Activated naive CD4-positive, alpha-beta T cell treated with Interleukin-2 at 50 U/mL for 16 hours (primary cell): Measurements from ENCODE around the gene RNF43.

Source experiments
- DNase-seq: peaks from one replicate; pipeline ENCODE4 v3.0.0-alpha.2; 2020

RNF43 gene

DNA sequence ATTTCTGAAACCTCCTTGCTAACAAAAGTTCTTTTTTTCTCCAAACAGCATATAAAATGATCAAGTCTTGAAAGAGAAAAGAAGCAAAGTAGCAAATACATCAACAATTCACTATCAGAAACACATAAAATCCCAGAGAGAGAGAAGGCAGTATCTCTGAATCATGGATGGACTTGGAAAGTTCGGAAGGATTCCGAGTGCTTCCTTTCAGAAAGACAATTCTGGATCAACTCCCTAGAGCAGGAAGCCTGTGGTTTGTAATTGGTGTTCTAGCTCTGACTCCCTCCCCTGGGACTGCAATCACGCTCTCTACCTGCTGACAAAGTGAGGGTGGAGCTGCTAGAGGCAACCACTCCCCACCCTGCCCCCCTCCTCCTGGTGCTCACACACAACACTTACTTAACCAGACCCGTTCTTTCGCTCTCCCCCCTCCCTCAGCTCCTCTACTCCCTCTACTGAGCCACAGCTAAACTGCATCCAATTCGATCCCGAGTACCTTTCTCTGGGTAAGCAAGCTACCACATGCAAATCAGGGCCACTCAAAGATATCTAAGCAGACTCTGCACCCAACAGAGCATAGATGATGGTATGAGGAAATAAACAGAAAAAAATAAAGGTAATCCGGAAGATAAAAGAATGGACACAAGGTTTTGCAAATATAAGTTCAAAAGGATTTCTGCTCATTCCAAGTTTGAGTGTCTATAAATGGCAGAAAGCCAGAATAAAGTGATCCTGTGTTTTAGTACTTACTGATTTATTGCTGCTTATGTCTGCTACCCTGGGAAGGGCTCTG, at the start of gene RNF43:
TSS of gene RNF43 (minus strand) at position 235 of the 793 bp plus-strand sequence. CDS start 1,957 bp downstream, outside the sequence.
- peak; percentile 86 for DNase-seq

DNA sequence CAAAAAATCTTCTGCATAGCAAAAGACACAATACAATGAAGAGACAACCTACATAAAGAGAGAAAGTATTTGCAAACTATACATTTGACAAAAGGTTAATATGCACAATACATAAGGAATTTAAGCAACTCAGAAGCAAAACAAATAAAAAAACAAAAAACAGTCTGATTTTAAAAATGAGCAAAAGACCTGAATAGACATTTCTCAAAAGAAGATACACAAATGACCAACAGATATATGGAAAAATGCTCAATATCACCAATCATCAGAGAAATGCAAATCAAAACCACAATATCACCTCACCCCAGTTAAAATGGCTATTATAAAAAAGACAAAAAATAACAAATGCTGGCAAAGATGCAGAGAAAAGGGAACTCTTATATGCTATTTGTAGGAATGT, 38.2 kb upstream of the RNF43 start:
- DNase-seq: no peak

DNA sequence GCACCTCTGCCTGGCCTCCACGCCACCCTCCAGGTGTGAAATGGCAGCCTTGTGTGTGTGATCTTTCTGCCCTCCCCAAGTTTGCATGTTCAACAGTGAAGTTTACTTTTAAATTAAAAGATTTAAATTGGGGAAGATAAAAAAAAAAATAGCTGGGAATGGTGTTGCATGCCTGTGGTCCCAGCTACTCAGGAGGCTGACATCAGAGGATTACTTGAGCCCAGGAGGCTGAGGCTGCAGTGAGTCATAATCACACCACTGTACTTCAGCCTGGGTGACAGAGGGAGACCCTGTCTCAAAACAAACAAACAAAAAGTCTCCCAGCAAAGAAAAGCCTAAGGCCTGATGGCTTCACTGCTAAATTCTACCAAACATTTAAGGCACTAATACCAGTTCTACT, 35.4 kb upstream of the RNF43 start:
- DNase-seq: no peak

DNA sequence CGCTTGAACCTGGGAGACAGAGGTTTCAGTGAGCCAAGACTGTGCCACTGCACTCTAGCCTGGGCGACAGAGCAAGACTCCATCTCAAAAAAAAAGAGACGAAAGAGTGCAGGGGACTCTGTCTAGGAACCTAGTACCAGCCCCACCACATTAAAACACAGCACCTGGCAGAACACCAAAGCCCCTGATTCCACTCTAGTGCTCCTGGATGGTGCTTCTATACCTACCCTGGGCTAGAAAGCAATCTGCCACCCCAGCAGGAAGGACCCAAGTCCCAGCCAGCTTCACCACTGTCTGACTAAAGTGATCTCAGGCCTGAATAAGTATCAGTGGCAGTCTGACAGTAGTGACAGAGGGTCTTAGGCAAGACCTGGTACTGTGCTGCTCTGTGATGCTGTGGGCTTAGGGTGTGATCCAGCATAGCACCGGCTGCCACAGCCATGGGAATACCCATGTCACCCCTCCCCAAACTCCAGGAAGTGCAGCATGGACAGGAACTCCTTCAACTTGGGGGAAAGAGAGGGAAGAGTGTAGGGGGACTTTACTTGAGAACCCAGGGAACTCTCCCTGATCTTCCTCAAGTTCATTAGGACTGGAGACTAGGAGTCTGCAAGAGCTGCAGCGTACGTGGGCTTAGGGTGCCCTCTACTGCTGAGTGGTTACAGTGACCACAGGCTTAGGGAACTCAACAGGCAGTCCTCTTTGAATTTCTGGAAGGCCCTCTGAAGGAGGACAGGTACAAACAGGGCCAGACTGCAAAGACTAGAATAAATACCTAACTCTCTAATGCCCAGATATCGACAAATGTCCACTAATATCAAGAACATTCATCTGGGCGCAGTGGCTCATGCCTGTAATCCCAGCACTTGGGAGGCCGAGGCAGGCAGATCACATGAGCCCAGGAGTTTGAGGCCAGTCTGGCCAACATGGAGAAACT, 30.0 kb upstream of the RNF43 start:
- DNase-seq: peak; percentile 65

DNA sequence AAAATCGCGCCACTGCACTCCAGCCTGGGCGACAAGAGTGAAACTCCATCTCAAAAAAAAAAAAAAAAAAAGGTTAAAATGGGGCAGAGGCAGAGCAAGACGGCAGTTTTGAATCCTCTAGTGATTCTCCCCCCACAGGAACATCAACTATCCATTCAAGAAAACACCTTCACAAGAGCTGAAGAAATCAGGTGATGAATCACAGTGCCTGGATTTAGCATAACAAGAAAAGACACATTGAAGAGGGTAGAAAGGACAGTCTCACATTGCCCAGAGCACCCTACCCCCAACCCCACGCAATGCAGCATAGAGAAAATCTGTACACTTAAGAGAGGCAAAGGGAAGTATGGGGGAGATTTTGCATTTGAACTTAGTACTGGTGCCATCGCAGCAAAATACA, 28.8 kb upstream of the RNF43 start:
- DNase-seq: no peak

DNA sequence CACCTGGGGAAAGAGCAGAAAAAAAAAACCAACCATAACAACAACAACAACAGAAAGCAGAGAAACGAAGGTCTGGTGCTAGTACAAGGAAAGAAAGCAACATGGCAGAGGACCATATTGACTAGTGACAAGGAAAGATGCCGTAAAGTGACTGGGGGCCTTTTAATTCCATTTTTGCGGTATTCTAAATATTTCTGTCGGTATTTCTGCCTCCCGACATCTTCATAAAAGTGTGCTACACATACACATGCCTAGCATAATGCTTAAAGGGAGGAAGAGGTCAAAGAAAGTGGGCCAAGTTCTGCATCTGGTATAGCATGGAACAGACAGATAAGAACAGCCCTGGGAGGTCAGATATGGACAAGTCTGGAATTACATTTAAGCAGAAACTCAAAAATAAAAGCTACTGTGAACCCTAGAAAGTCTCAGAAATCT, 19.5 kb upstream of the RNF43 start:
- no peak for DNase-seq

DNA sequence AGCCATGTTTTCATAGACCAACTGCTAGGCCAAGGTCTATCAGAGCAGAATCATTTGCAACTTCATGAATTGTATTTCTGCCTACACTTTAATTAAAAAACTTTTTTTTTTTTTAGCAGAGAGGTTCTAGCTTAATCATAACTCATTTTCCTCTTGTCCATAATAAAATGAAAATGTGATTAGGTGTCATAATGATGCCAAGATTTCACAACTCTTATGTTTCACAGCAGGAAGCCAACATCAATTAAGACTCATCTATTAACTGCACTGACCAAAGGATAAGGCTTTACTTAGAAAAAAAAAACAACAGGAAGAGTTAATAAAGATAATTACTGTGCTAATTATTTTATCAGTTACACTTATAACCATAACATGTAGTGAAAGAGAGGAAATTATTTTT, 18.9 kb upstream of the RNF43 start:
- no peak for DNase-seq

DNA sequence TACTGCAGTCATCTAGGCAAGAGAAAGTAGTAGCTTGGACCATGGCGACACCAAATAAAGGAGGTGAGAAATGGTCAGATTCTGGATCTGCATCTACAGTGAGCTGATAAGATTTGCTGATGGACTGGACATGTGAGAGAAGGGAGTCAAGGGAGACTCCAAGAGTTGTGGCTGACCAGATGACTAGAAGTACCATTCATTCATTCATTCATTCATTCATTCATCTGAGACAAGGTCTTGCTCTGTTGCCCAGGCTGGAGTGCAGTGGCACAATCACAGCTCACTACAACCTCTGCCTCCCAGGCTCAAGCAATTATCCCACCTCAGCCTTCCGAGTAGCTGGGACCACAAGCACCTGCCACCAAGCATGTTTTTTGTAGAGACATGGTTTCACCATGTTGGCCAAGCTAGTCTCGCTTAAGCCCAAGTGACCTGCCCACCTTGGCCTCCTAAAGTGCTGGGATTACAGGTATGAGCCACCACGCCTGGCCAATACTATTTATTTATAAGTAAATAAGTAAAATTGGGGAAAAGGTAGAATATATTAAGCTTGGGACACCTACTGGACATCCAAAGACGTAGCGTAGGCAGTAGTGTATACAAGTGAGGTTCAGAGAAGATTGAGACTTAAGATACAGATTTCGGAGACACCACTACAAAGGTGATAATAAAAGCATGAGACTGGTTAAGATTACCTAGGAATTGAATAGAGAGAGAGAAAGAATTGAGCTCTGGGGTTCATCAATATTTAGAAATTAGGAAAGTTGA, 15.7 kb upstream of the RNF43 start:
- no peak for DNase-seq

DNA sequence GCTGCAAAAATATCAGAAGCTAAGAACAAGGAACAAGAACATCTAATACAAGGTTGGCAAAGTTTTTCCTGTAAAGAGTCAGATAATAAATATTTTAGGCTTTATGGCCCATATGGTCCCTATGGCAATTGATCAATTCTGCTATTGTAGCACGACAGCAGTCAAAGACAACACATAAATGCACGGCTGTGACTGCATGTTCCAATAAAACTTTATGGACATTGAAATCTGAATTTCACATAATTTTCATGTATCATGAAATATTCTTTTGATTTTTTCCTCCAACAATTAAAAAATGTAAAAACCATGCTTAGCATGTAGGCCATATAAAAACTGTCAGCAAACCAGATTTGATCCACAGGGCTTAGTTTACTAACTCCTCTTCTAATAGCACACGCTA, 10.5 kb upstream of the RNF43 start:
- DNase-seq: no peak

DNA sequence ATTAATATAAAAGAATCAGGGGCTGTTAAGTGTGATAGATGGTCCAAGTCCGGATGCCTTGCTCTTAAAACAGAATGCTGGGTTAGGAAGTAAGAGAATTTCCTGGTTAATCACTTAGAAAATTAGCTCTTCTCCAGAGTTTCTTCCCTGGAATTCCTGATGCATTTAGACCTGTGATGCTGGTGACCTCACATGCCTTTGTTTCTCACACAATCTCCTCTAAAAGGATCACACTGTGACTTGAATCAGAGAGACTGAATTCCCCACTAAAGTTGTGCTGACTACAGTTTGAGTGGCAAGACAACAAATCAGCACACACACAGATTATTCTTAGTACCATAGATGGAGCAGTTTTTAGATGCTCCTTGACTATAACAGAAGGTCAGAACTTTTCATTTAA, 4.4 kb upstream of the RNF43 start:
- no peak for DNase-seq

DNA sequence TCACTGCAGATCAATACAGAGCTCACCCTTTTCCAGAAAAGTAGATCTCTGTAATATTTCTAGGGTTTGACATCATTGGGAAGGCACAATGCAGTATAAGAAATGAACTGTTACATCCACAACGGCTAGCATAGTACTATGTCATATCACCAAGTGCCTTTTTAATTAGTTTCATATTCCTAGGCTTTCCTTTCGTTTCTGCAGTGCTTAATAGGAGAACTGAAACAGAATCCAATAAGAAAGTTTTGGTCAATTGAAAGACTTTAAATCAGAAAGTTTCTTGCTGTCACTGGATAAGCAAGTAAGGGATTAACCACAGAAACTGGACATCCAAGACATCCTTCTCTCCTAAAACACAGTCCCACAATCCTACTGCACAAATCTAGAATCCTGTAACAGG, 3.5 kb upstream of the RNF43 start:
- no peak for DNase-seq

DNA sequence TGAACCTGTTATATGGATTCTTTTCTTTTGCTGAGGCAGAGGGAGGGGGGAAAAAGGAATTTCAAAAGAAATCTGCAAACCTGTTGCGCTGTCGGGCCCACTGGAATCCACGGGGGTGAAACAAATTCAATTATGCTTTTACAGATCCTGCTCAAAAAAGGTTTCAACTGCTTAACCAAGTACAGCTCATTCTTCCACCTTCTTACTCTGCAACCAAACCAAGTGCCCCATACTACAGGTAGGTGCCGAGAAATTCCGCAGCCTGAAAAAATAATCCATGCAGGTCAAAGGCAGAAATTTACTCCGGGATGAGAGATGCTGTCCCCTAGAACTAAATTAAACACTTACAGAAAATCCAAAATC, 416 bp downstream of the RNF43 start:
- no peak for DNase-seq

DNA sequence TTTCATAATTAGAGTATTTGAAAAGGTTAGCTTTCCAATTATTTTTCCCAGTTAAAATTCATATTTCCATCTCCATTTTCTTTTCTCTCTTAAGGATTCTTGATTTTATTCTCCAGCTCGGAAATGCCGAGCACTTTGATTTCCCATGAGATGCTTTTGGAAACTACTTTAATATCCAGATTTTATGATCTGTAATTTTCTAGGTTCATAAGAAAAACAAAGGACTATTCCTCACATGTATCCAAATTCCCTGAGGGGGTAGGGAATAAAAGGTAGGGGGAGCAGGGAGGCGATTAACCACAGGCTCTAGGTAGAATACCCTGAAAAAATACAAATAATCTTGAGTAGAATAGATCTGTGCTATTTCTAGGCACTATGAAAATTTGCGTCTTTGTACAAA, 938 bp downstream of the RNF43 start:
- no peak for DNase-seq

DNA sequence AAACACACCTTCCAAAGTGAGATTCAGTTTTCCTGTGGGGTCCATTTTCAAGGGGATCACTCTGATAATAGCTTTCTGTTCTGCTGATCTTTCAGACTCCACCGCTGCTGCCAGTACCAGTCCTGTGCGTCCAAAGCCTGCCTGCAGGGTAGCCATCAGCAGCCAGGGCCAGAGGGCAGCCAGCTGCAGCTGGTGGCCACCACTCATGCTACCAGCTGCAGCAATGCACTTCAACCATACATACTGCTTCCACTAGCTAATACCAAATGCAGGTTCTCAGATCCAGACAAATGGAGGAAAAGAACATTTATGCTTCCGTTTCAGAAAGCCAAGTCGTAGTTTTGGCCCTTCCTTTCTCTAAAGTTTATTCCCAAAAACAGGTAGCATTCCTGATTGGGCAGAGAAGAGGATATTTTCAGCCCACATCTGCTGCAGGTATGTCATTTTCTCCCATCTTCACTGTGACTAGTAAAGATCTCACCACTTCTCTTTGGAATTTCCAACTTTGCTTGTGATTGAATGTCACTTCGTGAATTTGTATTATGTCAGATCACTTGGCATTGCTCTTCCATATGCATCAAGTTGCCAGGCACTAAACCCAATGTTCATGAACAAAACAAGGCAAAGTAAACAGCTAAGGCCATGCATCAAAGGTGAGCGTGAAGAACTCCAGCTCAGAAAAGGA, 1.8 kb downstream of the RNF43 start:
- DNase-seq: no peak

DNA sequence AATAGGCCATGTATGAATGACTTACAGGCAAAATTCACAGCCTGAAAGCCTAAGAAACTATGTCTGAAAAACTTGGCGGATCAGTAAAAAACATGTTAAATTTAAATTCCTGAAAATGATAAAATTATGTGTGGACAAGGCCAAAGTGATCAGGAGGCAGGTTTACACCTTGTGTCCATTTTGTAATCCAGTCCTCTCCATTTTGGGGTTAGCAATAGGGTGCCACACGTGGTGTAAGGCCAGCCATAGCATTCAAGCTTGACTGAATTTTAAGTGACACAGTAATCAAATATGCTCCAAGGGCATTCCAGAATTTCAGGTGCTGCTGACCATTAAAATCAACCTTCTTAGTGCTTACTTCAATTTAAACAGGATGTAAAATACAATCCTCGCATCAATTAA, 2.7 kb downstream of the RNF43 start:
- no peak for DNase-seq

DNA sequence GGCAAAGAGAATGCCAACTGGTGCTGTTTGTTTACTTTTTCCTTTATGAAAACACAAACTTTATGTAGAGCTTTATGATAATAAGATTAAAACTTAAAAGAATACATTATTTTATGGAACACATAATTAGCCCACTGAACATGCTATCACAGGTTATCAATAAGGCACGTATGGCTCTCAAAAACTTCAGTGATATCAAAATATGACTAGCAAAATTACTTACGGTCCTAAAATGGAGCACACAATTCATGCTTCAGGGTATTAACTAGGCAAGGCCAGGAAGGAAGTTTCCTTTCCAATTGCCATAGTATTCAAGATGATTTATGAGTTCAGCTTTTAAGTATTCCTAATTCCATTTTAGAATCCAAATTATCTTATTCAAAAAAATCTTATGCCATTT, 3.6 kb downstream of the RNF43 start:
- no peak for DNase-seq

DNA sequence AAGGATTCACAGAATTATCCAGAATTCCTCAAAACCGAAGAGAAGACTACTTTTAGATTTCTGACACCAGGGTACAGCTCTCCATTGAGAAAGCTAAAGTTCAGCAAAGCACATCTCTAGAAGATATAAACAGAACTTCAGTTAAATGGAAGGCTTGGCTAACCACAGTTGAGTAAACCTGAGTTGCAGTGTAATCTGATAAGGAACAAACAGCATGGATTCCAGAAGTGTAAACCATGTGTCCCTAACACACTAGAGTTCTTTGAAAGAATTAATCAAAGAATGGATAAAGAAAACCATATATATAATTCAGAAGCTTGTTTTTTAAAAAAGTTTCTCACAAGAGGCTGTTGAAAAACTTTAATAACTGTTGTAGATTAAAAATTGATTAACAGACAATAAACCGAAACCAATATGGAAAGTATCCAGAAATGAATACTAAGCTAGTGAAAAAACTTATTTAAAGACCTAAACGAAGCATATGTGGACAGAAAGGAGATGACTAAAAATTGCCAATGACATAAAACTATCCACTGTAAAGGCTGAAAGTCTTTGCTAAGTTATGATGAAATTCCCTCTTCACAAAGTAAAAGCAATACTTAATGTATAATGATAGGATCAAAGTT, 4.3 kb downstream of the RNF43 start:
- DNase-seq: no peak

DNA sequence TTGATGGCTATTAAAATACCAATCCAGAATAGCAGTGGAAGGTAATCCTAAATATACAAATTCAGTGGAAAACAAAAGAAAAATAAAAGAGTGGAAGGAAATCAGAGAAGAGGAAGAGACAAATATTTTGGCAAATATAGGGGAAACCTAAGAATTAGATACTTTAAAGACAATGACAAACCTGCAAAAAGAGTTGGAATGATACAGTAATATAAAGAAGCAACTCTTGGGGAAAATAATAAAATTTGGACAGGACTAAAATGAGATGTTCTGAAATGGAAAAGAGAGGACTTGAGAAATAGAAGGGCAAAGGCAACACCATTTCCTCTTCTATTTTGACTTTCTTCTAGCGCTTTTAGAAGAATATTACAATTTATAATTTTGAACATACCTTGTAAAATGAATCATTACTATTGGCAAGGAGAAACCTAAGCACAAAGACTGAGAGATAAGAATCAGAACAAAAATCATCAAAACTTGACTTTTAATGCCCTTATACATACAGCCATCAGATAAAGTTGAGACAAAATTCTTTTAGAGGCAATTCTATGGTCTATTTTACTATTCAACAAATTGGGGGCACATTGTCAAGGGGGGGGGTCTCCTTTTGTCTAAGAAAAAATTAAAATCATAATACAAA, 5.2 kb downstream of the RNF43 start:
- no peak for DNase-seq

DNA sequence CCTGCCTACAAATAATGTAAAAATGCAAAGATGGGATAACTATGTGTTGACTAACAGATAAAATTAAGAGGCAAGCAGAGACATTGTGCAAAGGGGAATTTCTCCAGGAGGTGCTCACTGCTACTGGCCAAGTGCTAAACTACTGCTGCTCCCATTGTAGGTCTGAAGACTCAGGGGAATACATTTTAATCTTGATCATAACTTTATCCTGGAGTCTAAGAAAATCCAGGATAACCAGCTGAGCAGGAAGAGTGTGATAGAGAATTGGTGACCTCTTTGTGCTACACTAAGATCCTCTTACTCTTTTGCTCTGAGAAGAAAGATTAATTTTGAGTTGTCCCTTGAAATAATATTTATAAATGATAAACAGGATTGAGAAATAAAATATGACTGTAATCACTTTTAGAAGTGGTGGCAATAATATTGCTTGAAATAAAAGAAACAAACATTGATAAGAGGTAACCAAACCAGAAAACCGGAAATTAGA, 5.9 kb downstream of the RNF43 start:
- no peak for DNase-seq

DNA sequence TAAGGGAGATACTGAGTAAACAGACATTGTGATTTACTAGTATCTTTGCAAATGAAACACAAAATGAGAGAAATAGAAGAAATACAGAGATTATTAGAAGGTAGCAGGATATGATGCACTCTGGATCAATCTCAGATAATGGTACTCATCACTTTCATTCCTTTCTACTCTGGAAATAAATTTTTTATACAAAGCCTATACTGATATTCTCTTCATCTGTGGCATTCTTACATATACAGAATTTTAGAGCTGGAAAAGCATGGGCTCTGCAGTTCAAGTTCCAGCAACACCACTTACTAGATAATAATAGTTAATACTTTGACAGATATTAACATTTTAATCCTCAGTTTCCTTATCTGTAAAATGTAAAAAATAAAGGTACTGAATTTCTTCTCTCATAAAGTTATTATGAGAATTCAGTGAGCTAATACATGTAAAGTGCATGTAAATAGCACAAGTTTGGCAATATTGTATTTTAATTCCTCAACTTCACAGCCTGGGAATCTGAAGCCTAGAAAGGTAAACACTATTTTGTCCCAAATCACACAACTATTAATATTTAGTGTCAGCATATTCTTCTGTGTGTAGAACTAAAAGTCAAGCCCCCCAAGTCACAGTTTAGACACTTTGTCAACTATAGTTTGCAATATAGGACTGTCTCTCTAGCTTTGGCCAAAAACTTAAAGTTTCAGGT, 6.5 kb downstream of the RNF43 start:
- DNase-seq: no peak

DNA sequence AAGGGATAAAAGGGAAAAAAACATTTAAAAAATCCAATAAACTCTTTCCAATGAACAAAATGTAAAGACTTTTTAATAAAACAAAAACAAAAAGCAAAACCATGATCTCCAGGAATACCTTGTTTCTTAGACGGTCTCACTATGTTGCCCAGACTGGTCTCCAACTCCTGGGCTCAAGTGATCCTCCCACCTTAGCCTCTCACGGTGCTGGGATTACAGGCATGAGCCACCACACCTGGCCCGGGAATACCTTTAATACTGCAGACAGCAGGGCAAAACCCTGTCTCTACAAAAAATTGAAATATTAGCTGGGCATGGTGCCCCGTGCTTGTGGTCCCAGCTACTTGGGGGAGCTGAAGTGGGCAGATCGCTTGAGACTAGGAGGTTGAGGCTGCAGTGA, 7.9 kb downstream of the RNF43 start:
- DNase-seq: no peak
